Liver (tissue), 3 donors: ENCODE measurements around the gene CREB5.
"Not testable (repeated sequence)": the region's sequence is repeated elsewhere in the genome, so short reads cannot be mapped to it uniquely, and the experiment has no call there.

Source experiments
- CTCF ChIP-seq: fragments of 150-350 bp; IDR thresholded peaks from 2 replicates; pipeline ENCODE4 v1.5.1; 2017; ENCODE audit warnings: improper control_type of control experiment, low read depth, low read length; ENCODE audit not compliant: missing input control
- HNF4G ChIP-seq: IDR thresholded peaks from 2 replicates; pipeline ENCODE4 v1.6.1; 2016; ENCODE audit warnings: antibody characterized with exemption
- donor health status: healthy.
- donor health status: healthy.

- TF ChIP-seq CTCF, HNF4G: not testable (repeated sequence)
Observed at GRCh38 chr7:28401567-28401966, 10.8 kb upstream of the CREB5 start.
